Fibroblast of lung (primary cell): ENCODE measurements around the gene CCDC88C.

ENCODE experiments used
- CTCF ChIP-seq, 2 donors: IDR thresholded peaks in 1 of 2; conservative IDR thresholded peaks in 1 of 2; 1 replicate in 1 of 2; 2 replicates in 1 of 2; pipeline ENCODE4 v1.5.1; 2011 to 2012; ENCODE audit warnings: low read length in 2 of 2, control low read depth in 1 of 2, inconsistent platforms in 1 of 2, low read depth in 1 of 2, mild to moderate bottlenecking in 1 of 2
- EZH2 ChIP-seq: IDR thresholded peaks from 2 replicates; pipeline ENCODE4 v1.5.1; 2012; ENCODE audit warnings: low read length, control low read depth, mild to moderate bottlenecking; ENCODE audit errors: missing control alignments

- TF ChIP-seq CTCF (conservative IDR thresholded peaks at IDR 0.05 in 1 of 2, IDR thresholded peaks at IDR 0.05 in 1 of 2; ENCODE audit: low read depth in 1 of 2, low read length in 2 of 2) = no peak
- no peak for TF ChIP-seq EZH2
Measured at GRCh38 chr14:91289464-91289863, 128.2 kb downstream of the CCDC88C start.
